ENCODE data around the gene ZNG1E.
"Not testable (repeated sequence)": the region's sequence is repeated elsewhere in the genome, so short reads cannot be mapped to it uniquely, and the experiment has no call there.

Gene ZNG1E

GRCh38 chr9:65675589-65676021, at the start of gene ZNG1E:
ZNG1E (plus strand) TSS chr9:65675928; CDS start chr9:65675977, 49 bp downstream.
- DNase-seq (ENCODE audit: low read depth in 1 of 2, low spot score in 1 of 2) = peak in 1 of 2 experiments; percentile 87
- in situ Hi-C loops (cut with HindIII; ENCODE audit: low pct_unique_long_range_greater_than_20kb, low sequenced_read_pairs) = not testable (repeated sequence)

GRCh38 chr9:65673579-65673978, 2.1 kb upstream of the ZNG1E start:
- not testable (repeated sequence) for DNase-seq (ENCODE audit: low read depth in 1 of 2, low spot score in 1 of 2)

GRCh38 chr9:65675018-65675417, 710 bp upstream of the ZNG1E start:
- DNase-seq (ENCODE audit: low read depth in 1 of 2, low spot score in 1 of 2); in situ Hi-C loops (cut with HindIII; ENCODE audit: low pct_unique_long_range_greater_than_20kb, low sequenced_read_pairs): not testable (repeated sequence)

More at GRCh38 chr9:65673579-65673978, 2.1 kb upstream of the ZNG1E start:
- in situ Hi-C loops (cut with HindIII; ENCODE audit: low pct_unique_long_range_greater_than_20kb, low sequenced_read_pairs) = not testable (repeated sequence)

GRCh38 chr9:65676389-65676788, 661 bp downstream of the ZNG1E start:
- DNase-seq (ENCODE audit: low read depth in 1 of 2, low spot score in 1 of 2); in situ Hi-C loops (cut with HindIII; ENCODE audit: low pct_unique_long_range_greater_than_20kb, low sequenced_read_pairs): not testable (repeated sequence)

- DNase-seq (ENCODE audit: low read depth in 1 of 2, low spot score in 1 of 2); in situ Hi-C loops (cut with HindIII; ENCODE audit: low pct_unique_long_range_greater_than_20kb, low sequenced_read_pairs): not testable (repeated sequence)
These were observed 2.8 kb downstream of the ZNG1E start for GRCh38 chr9:65678533-65678932.

- DNase-seq (ENCODE audit: low read depth in 1 of 2, low spot score in 1 of 2); in situ Hi-C loops (cut with HindIII; ENCODE audit: low pct_unique_long_range_greater_than_20kb, low sequenced_read_pairs): not testable (repeated sequence)
These were observed 27.8 kb downstream of the ZNG1E start for GRCh38 chr9:65703550-65703949.

GRCh38 chr9:65714445-65714844, 38.7 kb downstream of the ZNG1E start:
- DNase-seq (ENCODE audit: low read depth in 1 of 2, low spot score in 1 of 2); in situ Hi-C loops (cut with HindIII; ENCODE audit: low pct_unique_long_range_greater_than_20kb, low sequenced_read_pairs): not testable (repeated sequence)

- DNase-seq (ENCODE audit: low read depth in 1 of 2, low spot score in 1 of 2); in situ Hi-C loops (cut with HindIII; ENCODE audit: low pct_unique_long_range_greater_than_20kb, low sequenced_read_pairs): not testable (repeated sequence)
These were observed 61.4 kb downstream of the ZNG1E start, which contains the start of gene FOXD4L4 for GRCh38 chr9:65737096-65737564. FOXD4L4 (plus strand) TSS chr9:65737146; CDS start chr9:65737146, 0 bp downstream.

- in situ Hi-C loops (cut with HindIII; ENCODE audit: low pct_unique_long_range_greater_than_20kb, low sequenced_read_pairs); DNase-seq (ENCODE audit: low read depth in 1 of 2, low spot score in 1 of 2): not testable (repeated sequence)
These were observed 62.4 kb downstream of the ZNG1E start for GRCh38 chr9:65738133-65738532.
